Measurements from ENCODE around the gene SFTPA2.
"Not testable (repeated sequence)": the region's sequence is repeated elsewhere in the genome, so short reads cannot be mapped to it uniquely, and the experiment has no call there.

The SFTPA2 gene

GRCh38 chr10:79509934-79510508 is 50.2 kb downstream of the SFTPA2 start:
- DNase-seq (ENCODE audit: low read depth): not testable (repeated sequence)

- not testable (repeated sequence) for DNase-seq (ENCODE audit: low read depth)
These were observed 50.8 kb downstream of the SFTPA2 start for GRCh38 chr10:79509306-79509933.

- DNase-seq (ENCODE audit: low read depth): not testable (repeated sequence)
These were observed 52.0 kb downstream of the SFTPA2 start for GRCh38 chr10:79508245-79508644.

GRCh38 chr10:79507440-79508167 is 52.6 kb downstream of the SFTPA2 start:
- DNase-seq (ENCODE audit: low read depth): no peak
